ENCODE data around the gene SPINK1. TPM values are rescaled to one million over a fixed set of nuclear protein-coding genes. Genes with fewer than 3 reads are reported as not detected.
"Not testable (repeated sequence)": the region's sequence is repeated elsewhere in the genome, so short reads cannot be mapped to it uniquely, and the experiment has no call there.

Gene SPINK1
- total RNA-seq, 1 donor from 2014 or later: 3,409 TPM

GRCh38 chr5:147803926-147804325, 27.5 kb downstream of the SPINK1 start:
- H3K9me3 Mint-ChIP-seq (ENCODE audit: low read depth): no peaks in the 10 kb centered on the region
- no peaks in the 10 kb centered on the region for H3K36me3 Mint-ChIP-seq (ENCODE audit: insufficient read depth)
- DNase-seq (ENCODE audit: low spot score, unreplicated experiment): no peak
- no peak overlapping the region for H3K4me3 Mint-ChIP-seq (ENCODE audit: low read depth)
- H3K27me3 Mint-ChIP-seq: no peaks in the 10 kb centered on the region
- H3K27ac Mint-ChIP-seq: no peak overlapping the region
- no peak for TF ChIP-seq CTCF (IDR thresholded peaks at IDR 0.05; ENCODE audit: unreplicated experiment)
- no peaks in the 10 kb centered on the region for H3K4me1 Mint-ChIP-seq (ENCODE audit: low read depth)

GRCh38 chr5:147803161-147803560, 28.3 kb downstream of the SPINK1 start:
- not testable (repeated sequence) for H3K27ac Mint-ChIP-seq

GRCh38 chr5:147801461-147801860, 30.0 kb downstream of the SPINK1 start:
- Mint-ChIP-seq H3K36me3 (ENCODE audit: insufficient read depth) (no peaks in the 10 kb centered on the region), H3K27me3 (no peaks in the 10 kb centered on the region), H3K27ac (no peak overlapping the region), H3K9me3 (ENCODE audit: low read depth) (no peaks in the 10 kb centered on the region), H3K4me1 (ENCODE audit: low read depth) (no peaks in the 10 kb centered on the region), H3K4me3 (ENCODE audit: low read depth) (no peak overlapping the region)
- no peak for DNase-seq (ENCODE audit: low spot score, unreplicated experiment)
- TF ChIP-seq CTCF (IDR thresholded peaks at IDR 0.05; ENCODE audit: unreplicated experiment): no peak

More at GRCh38 chr5:147803161-147803560, 28.3 kb downstream of the SPINK1 start:
- H3K36me3 Mint-ChIP-seq (ENCODE audit: insufficient read depth); H3K9me3 Mint-ChIP-seq (ENCODE audit: low read depth); H3K27me3 Mint-ChIP-seq; DNase-seq (ENCODE audit: low spot score, unreplicated experiment); H3K4me1 Mint-ChIP-seq (ENCODE audit: low read depth); H3K4me3 Mint-ChIP-seq (ENCODE audit: low read depth): not testable (repeated sequence)

GRCh38 chr5:147800491-147800890, 31.0 kb downstream of the SPINK1 start:
- DNase-seq (ENCODE audit: low spot score, unreplicated experiment): no peak
- Mint-ChIP-seq H3K4me1 (ENCODE audit: low read depth) (no peaks in the 10 kb centered on the region), H3K27me3 (peaks cover 4% of the 10 kb centered on the region), H3K27ac (no peak overlapping the region), H3K4me3 (ENCODE audit: low read depth) (no peak overlapping the region), H3K9me3 (ENCODE audit: low read depth) (no peaks in the 10 kb centered on the region), H3K36me3 (ENCODE audit: insufficient read depth) (no peaks in the 10 kb centered on the region)
- no peak for TF ChIP-seq CTCF (IDR thresholded peaks at IDR 0.05; ENCODE audit: unreplicated experiment)

GRCh38 chr5:147796556-147797308, 34.7 kb downstream of the SPINK1 start:
- DNase-seq (ENCODE audit: low spot score, unreplicated experiment): no peak
- H3K4me1 Mint-ChIP-seq (ENCODE audit: low read depth): no peaks in the 10 kb centered on the region
- H3K27ac Mint-ChIP-seq: no peak overlapping the region
- peaks cover 4% of the 10 kb centered on the region for H3K27me3 Mint-ChIP-seq
- TF ChIP-seq CTCF (IDR thresholded peaks at IDR 0.05; ENCODE audit: unreplicated experiment): no peak
- H3K36me3 Mint-ChIP-seq (ENCODE audit: insufficient read depth): no peaks in the 10 kb centered on the region
- no peak overlapping the region for H3K4me3 Mint-ChIP-seq (ENCODE audit: low read depth)
- no peaks in the 10 kb centered on the region for H3K9me3 Mint-ChIP-seq (ENCODE audit: low read depth)

GRCh38 chr5:147791181-147791580, 40.3 kb downstream of the SPINK1 start:
- no peak for TF ChIP-seq CTCF (IDR thresholded peaks at IDR 0.05; ENCODE audit: unreplicated experiment)
- Mint-ChIP-seq H3K9me3 (ENCODE audit: low read depth) (no peaks in the 10 kb centered on the region), H3K27me3 (peaks cover 6% of the 10 kb centered on the region), H3K36me3 (ENCODE audit: insufficient read depth) (no peaks in the 10 kb centered on the region), H3K4me1 (ENCODE audit: low read depth) (peaks cover 1% of the 10 kb centered on the region), H3K27ac (no peak overlapping the region), H3K4me3 (ENCODE audit: low read depth) (no peak overlapping the region)
- DNase-seq (ENCODE audit: low spot score, unreplicated experiment): no peak

All from progenitor cell of endocrine pancreas (in vitro differentiated cells).